IMR-90 (cell line): ENCODE data around the gene STRADA. TPM values are rescaled to one million over a fixed set of nuclear protein-coding genes. Genes with fewer than 3 reads are reported as not detected.
A peak's percentile ranks its signal among the peaks of the same experiment; 100 is the strongest.

Source experiments
- ATAC-seq: fragments of 200-7000 bp; cut with Tn5 transposase; 2 replicates; pipeline ENCODE4 v1.9.1; 2020; ENCODE audit warnings: low read depth, mild to moderate bottlenecking, moderate library complexity
- BruUV-seq: library from RNA; stranded (reverse); fragments of 400-500 nt; replicated peaks from 2 replicates; lab custom pipeline; 2021; lab: Mats Ljungman, UMichigan
- CTCF ChIA-PET: fragments of 300-600 bp; formaldehyde crosslinking; extraction: SDS; loops from one replicate; lab custom pipeline; 2021; ENCODE audit warnings: antibody characterized with exemption; lab: Yijun Ruan, JAX
- POLR2A ChIA-PET: fragments of 300-600 bp; sonication (Branson Sonifier 250); formaldehyde crosslinking; loops from one replicate; lab custom pipeline; 2022; ENCODE audit warnings: antibody characterized with exemption; ENCODE audit not compliant: unreplicated experiment; lab: Charles Lee
- DNase-seq: peaks from one replicate; pipeline ENCODE4 v3.0.0; 2013
- H2AFZ ChIP-seq: replicated peaks from 2 replicates; pipeline ENCODE3; 2013; ENCODE audit warnings: low read length, mild to moderate bottlenecking; ENCODE audit not compliant: poor library complexity
- H2AK5ac ChIP-seq: 2 replicates; pipeline ENCODE4 v1.6.1; 2013; ENCODE audit warnings: low read depth, low read length, inconsistent platforms
- H2AK9ac ChIP-seq: replicated peaks from 2 replicates; pipeline ENCODE3; 2013; ENCODE audit warnings: mild to moderate bottlenecking, low read depth, low read length, moderate library complexity; ENCODE audit not compliant: poor library complexity
- H2BK120ac ChIP-seq: 2 replicates; pipeline ENCODE4 v1.6.1; 2013; ENCODE audit warnings: low read depth, low read length, inconsistent platforms
- H2BK15ac ChIP-seq: 3 replicates; pipeline ENCODE4 v1.6.1; 2013; ENCODE audit warnings: low read depth, low read length, inconsistent platforms
- H2BK20ac ChIP-seq: 2 replicates; pipeline ENCODE4 v1.6.1; 2013; ENCODE audit warnings: low read depth, mild to moderate bottlenecking, inconsistent platforms, low read length, moderate library complexity
- H2BK5ac ChIP-seq: 2 replicates; pipeline ENCODE4 v1.6.1; 2013; ENCODE audit warnings: mild to moderate bottlenecking, low read depth, low read length, inconsistent platforms; ENCODE audit not compliant: poor library complexity, severe bottlenecking
- H3K14ac ChIP-seq: replicated peaks from 2 replicates; pipeline ENCODE4 v1.6.1; 2013; ENCODE audit warnings: low read depth, low read length, inconsistent platforms
- H3K18ac ChIP-seq: 2 replicates; pipeline ENCODE4 v1.6.1; 2013; ENCODE audit warnings: low read depth, low read length, control low read depth
- H3K23ac ChIP-seq: 2 replicates; pipeline ENCODE4 v1.6.1; 2013; ENCODE audit warnings: low read depth, low read length, inconsistent platforms
- H3K27ac ChIP-seq: 2 replicates; pipeline ENCODE4 v1.5.1; 2013; ENCODE audit warnings: mild to moderate bottlenecking, control low read depth, low read length; ENCODE audit not compliant: insufficient read depth
- H3K27me3 ChIP-seq: 2 replicates; pipeline ENCODE4 v1.6.1; 2013; ENCODE audit warnings: low read length; ENCODE audit not compliant: control insufficient read depth, insufficient read depth
- H3K36me3 ChIP-seq: 2 replicates; pipeline ENCODE4 v1.6.1; 2013; ENCODE audit warnings: low read length, mixed read lengths; ENCODE audit not compliant: control insufficient read depth, insufficient read depth
- H3K4ac ChIP-seq: 2 replicates; pipeline ENCODE4 v1.6.1; 2013; ENCODE audit warnings: low read depth, low read length, inconsistent platforms
- H3K4me1 ChIP-seq: 2 replicates; pipeline ENCODE4 v1.6.1; 2013; ENCODE audit warnings: low read length, mixed read lengths; ENCODE audit not compliant: control insufficient read depth, insufficient read depth
- H3K4me2 ChIP-seq: 2 replicates; pipeline ENCODE4 v1.6.1; 2013; ENCODE audit warnings: low read depth, mild to moderate bottlenecking, control low read depth, low read length, moderate library complexity
- H3K4me3 ChIP-seq: 2 replicates; pipeline ENCODE4 v1.5.1; 2013; ENCODE audit warnings: low read depth, mild to moderate bottlenecking, control low read depth, low read length, moderate library complexity; ENCODE audit not compliant: insufficient read depth
- H3K56ac ChIP-seq: 2 replicates; pipeline ENCODE4 v1.6.1; 2013; ENCODE audit warnings: low read length, inconsistent platforms; ENCODE audit not compliant: insufficient read depth; ENCODE audit errors: extremely low read depth
- H3K79me1 ChIP-seq, 2 experiments: 2 replicates each; pipeline ENCODE4 v1.6.1; 2013; ENCODE audit warnings: low read length in 2 of 2, inconsistent platforms in 1 of 2, low read depth in 1 of 2
- H3K9ac ChIP-seq: 2 replicates; pipeline ENCODE4 v1.6.1; 2013; ENCODE audit warnings: low read depth, low read length, control low read depth
- H3K9me1 ChIP-seq: 2 replicates; pipeline ENCODE4 v1.6.1; 2013; ENCODE audit warnings: low read length, inconsistent platforms; ENCODE audit not compliant: insufficient read depth
- H3K9me3 ChIP-seq: 2 replicates; pipeline ENCODE4 v1.6.1; 2013; ENCODE audit warnings: low read length; ENCODE audit not compliant: control insufficient read depth, insufficient read depth
- H4K20me1 ChIP-seq: 2 replicates; pipeline ENCODE4 v1.6.1; 2013; ENCODE audit warnings: low read length, inconsistent platforms; ENCODE audit not compliant: insufficient read depth
- H4K5ac ChIP-seq: 2 replicates; pipeline ENCODE4 v1.6.1; 2013; ENCODE audit warnings: mild to moderate bottlenecking, low read depth, low read length, control low read depth
- H4K8ac ChIP-seq, 2 experiments: 2 replicates each; pipeline ENCODE4 v1.6.1; 2013; ENCODE audit warnings: low read depth in 2 of 2, low read length in 2 of 2, control low read depth in 1 of 2, inconsistent platforms in 1 of 2
- H4K91ac ChIP-seq: 2 replicates; pipeline ENCODE4 v1.6.1; 2013; ENCODE audit warnings: low read depth, low read length, inconsistent platforms; ENCODE audit not compliant: insufficient read depth
- BHLHE40 ChIP-seq: fragments of 150-350 bp; IDR thresholded peaks from 2 replicates; pipeline ENCODE4 v1.6.1; 2016; ENCODE audit warnings: mild to moderate bottlenecking, low read depth, low read length
- CEBPB ChIP-seq: IDR thresholded peaks from 2 replicates; pipeline ENCODE4 v1.6.1; 2012; ENCODE audit warnings: low read depth, low read length, improper control_type of control experiment
- CHD1 ChIP-seq: IDR thresholded peaks from 2 replicates; pipeline ENCODE4 v1.6.1; 2012; ENCODE audit warnings: low read depth, low read length, improper control_type of control experiment
- CTCF ChIP-seq: conservative IDR thresholded peaks from 2 replicates; pipeline ENCODE4 v1.5.1; 2012; ENCODE audit warnings: mild to moderate bottlenecking, low read depth, low read length, improper control_type of control experiment
- ELK1 ChIP-seq: fragments of 150-350 bp; IDR thresholded peaks from 2 replicates; pipeline ENCODE4 v1.6.1; 2016; ENCODE audit warnings: low read depth, mild to moderate bottlenecking, low read length, moderate library complexity, borderline replicate concordance
- FOS ChIP-seq: fragments of 150-350 bp; IDR thresholded peaks from 2 replicates; pipeline ENCODE4 v1.6.1; 2016; ENCODE audit warnings: low read depth, low read length
- MAFK ChIP-seq: IDR thresholded peaks from 2 replicates; pipeline ENCODE4 v1.6.1; 2012; ENCODE audit warnings: low read depth, low read length, improper control_type of control experiment
- MAZ ChIP-seq: IDR thresholded peaks from 2 replicates; pipeline ENCODE4 v1.6.1; 2012; ENCODE audit warnings: low read depth, mild to moderate bottlenecking, low read length, improper control_type of control experiment, moderate library complexity, borderline replicate concordance
- MXI1 ChIP-seq: IDR thresholded peaks from 2 replicates; pipeline ENCODE4 v1.6.1; 2012; ENCODE audit warnings: low read depth, mild to moderate bottlenecking, low read length, moderate library complexity, borderline replicate concordance
- NFE2L2 ChIP-seq: fragments of 150-350 bp; IDR thresholded peaks from 2 replicates; pipeline ENCODE4 v1.6.1; 2016; ENCODE audit warnings: low read depth, mild to moderate bottlenecking, low read length
- POLR2A ChIP-seq: IDR thresholded peaks from 2 replicates; pipeline ENCODE4 v1.6.1; 2012; ENCODE audit warnings: mild to moderate bottlenecking, low read depth, low read length
- RAD21 ChIP-seq: IDR thresholded peaks from 2 replicates; pipeline ENCODE4 v1.6.1; 2012; ENCODE audit warnings: low read length, improper control_type of control experiment
- RCOR1 ChIP-seq: IDR thresholded peaks from 2 replicates; pipeline ENCODE4 v1.6.1; 2012; ENCODE audit warnings: mild to moderate bottlenecking, low read length, improper control_type of control experiment; ENCODE audit not compliant: insufficient replicate concordance
- RFX5 ChIP-seq: IDR thresholded peaks from 2 replicates; pipeline ENCODE4 v1.8.0; 2012; ENCODE audit warnings: low read depth, mild to moderate bottlenecking, low read length, moderate library complexity
- SMC3 ChIP-seq: fragments of 150-350 bp; IDR thresholded peaks from 2 replicates; pipeline ENCODE4 v1.6.1; 2016; ENCODE audit warnings: low read depth, mild to moderate bottlenecking, antibody characterized with exemption, low read length, moderate library complexity
- USF2 ChIP-seq: fragments of 150-350 bp; IDR thresholded peaks from 2 replicates; pipeline ENCODE4 v1.6.1; 2017; ENCODE audit warnings: mild to moderate bottlenecking, antibody characterized with exemption, low read length, low read depth
- dilution Hi-C: fragments of 300-500 bp; cut with HindIII; formaldehyde crosslinking; loops from one replicate; pipeline ENCODE4 v1.14.3; 2018; ENCODE audit warnings: low sequenced_read_pairs; ENCODE audit not compliant: unreplicated experiment
- in situ Hi-C: fragments of 300-500 bp; cut with MboI; formaldehyde crosslinking; loops from 3 replicates; pipeline ENCODE4 v1.14.3; 2019; ENCODE audit warnings: low sequenced_read_pairs, inconsistent platforms, mixed read lengths
- intact Hi-C: fragments of 100-400 bp; cut with micrococcal nuclease; formaldehyde crosslinking; loops from 2 replicates; pipeline ENCODE4 v1.10.0; 2022
- polyA plus RNA-seq, 3 experiments: library from polyadenylated mRNA; depleted of rRNA; stranded (reverse); fragments of >200 nt; gene quantifications; 2 replicates each; pipeline ENCODE4 v1.2.3, GENCODE V29; 2012; ENCODE audit warnings: low replicate concordance in 1 of 3
- total RNA-seq: library from RNA; depleted of rRNA; stranded (reverse); fragments of >200 nt; gene quantifications from 2 replicates; pipeline ENCODE4 v1.2.3, GENCODE V29; 2012

STRADA gene
- total and polyA plus RNA-seq, 2 of the 4 experiments (the other 2 are of a cell fraction): 19.9 to 30.9 TPM

- POLR2A ChIA-PET: interaction anchor here (0.6 kb wide), 1 partner anchor 17 kb away, joined by 5 read pairs; no protein-coding TSS in a partner anchor
- in situ Hi-C loops: no loop called here
- TF ChIP-seq MAZ: no peak
- no peak for TF ChIP-seq CEBPB
- no peak for TF ChIP-seq MXI1
- TF ChIP-seq CTCF: no peak
- no peak for TF ChIP-seq RFX5
- no peak for TF ChIP-seq SMC3
- TF ChIP-seq USF2: no peak
- no peak for TF ChIP-seq BHLHE40
- TF ChIP-seq POLR2A: no peak
- TF ChIP-seq CHD1: no peak
- TF ChIP-seq MAFK: no peak
- no peak for TF ChIP-seq NFE2L2
- TF ChIP-seq RAD21: no peak
- no peak for TF ChIP-seq FOS
- no peak for TF ChIP-seq ELK1
- no peak for TF ChIP-seq RCOR1
- ATAC-seq (no peak), DNase-seq (no peak)
- no peak overlapping the region for H4K8ac ChIP-seq
- H3K4me1 ChIP-seq: no peaks in the 10 kb centered on the region
- H3K14ac ChIP-seq: no peak overlapping the region
- no peak overlapping the region for H3K18ac ChIP-seq
- no peaks in the 10 kb centered on the region for H3K9me3 ChIP-seq
- peak overlapping the region; percentile 49; the same call in 1 of the 2 replicates for H3K23ac ChIP-seq
- dilution Hi-C loops: no loop called here
- intact Hi-C loops: no loop called here
- no peak overlapping the region for H4K91ac ChIP-seq
- H4K20me1 ChIP-seq: peaks cover 30% of the 10 kb centered on the region
- no peak overlapping the region for H3K4me3 ChIP-seq
- H2BK20ac ChIP-seq: no peak overlapping the region
- no peak overlapping the region for H2AK9ac ChIP-seq
- H2BK15ac ChIP-seq: no peak overlapping the region
- no TSS peak for BruUV-seq
- H4K5ac ChIP-seq: no peak overlapping the region
- CTCF ChIA-PET: interaction anchor here (1.2 to 1.6 kb wide), 2 partner anchors 9 to 25 kb away, joined by 3 to 4 read pairs; no protein-coding TSS in a partner anchor
- H3K9me1 ChIP-seq: no peaks in the 10 kb centered on the region
- no peak overlapping the region for H2AFZ ChIP-seq
- H3K4ac ChIP-seq: no peak overlapping the region
- H3K79me1 ChIP-seq: peaks cover 15 to 44% of the 10 kb centered on the region in 2 experiments
- H2AK5ac ChIP-seq: no peak overlapping the region
- H3K56ac ChIP-seq: no peak overlapping the region
- H2BK5ac ChIP-seq: no peak overlapping the region
- no peak overlapping the region for H2BK120ac ChIP-seq
- H3K4me2 ChIP-seq: no peak overlapping the region
- no peak overlapping the region for H3K9ac ChIP-seq
- H3K27me3 ChIP-seq: no peaks in the 10 kb centered on the region
- peaks cover 13% of the 10 kb centered on the region for H3K36me3 ChIP-seq
- H3K27ac ChIP-seq: no peak overlapping the region
Measured at GRCh38 chr17:63766754-63767153, 25.2 kb upstream of the STRADA start.
